ENCODE measurements around the gene COX4I1.
"Not testable (repeated sequence)": the region's sequence is repeated elsewhere in the genome, so short reads cannot be mapped to it uniquely, and the experiment has no call there.

The COX4I1 gene

GRCh38 chr16:85803570-85803969 is 4.1 kb downstream of the COX4I1 start:
- in situ Hi-C loops (cut with MboI; ENCODE audit: low sequenced_read_pairs, unreplicated experiment) = loop anchor here (25.0 kb wide), 1 partner anchor 709 kb away; the partner anchor contains the start of gene FOXF1
- no peak for DNase-seq (ENCODE audit: low spot score)
- no peak for TF ChIP-seq CTCF (IDR thresholded peaks at IDR 0.05; ENCODE audit: borderline replicate concordance, control extremely low read depth, extremely low read depth, insufficient read depth, missing control alignments)

- no peak for DNase-seq (ENCODE audit: low spot score)
- TF ChIP-seq CTCF (IDR thresholded peaks at IDR 0.05; ENCODE audit: borderline replicate concordance, control extremely low read depth, extremely low read depth, insufficient read depth, missing control alignments) = no peak
- in situ Hi-C loops (cut with MboI; ENCODE audit: low sequenced_read_pairs, unreplicated experiment) = loop anchor here (25.0 kb wide), 1 partner anchor 707 kb away; the partner anchor contains the start of gene FOXF1
Measured at GRCh38 chr16:85805442-85806045, 6.0 kb downstream of the COX4I1 start.

- DNase-seq (ENCODE audit: low spot score) = no peak
- in situ Hi-C loops (cut with MboI; ENCODE audit: low sequenced_read_pairs, unreplicated experiment) = loop anchor here (25.0 kb wide), 1 partner anchor 706 kb away; the partner anchor contains the start of gene FOXF1
- no peak for TF ChIP-seq CTCF (IDR thresholded peaks at IDR 0.05; ENCODE audit: borderline replicate concordance, control extremely low read depth, extremely low read depth, insufficient read depth, missing control alignments)
Measured at GRCh38 chr16:85806539-85806938, 7.0 kb downstream of the COX4I1 start.

GRCh38 chr16:85807340-85807739 is 7.8 kb downstream of the COX4I1 start:
- in situ Hi-C loops (cut with MboI; ENCODE audit: low sequenced_read_pairs, unreplicated experiment) = loop anchor here (25.0 kb wide), 1 partner anchor 705 kb away; the partner anchor contains the start of gene FOXF1
- DNase-seq (ENCODE audit: low spot score) = not testable (repeated sequence)

- DNase-seq (ENCODE audit: low spot score) = not testable (repeated sequence)
- in situ Hi-C loops (cut with MboI; ENCODE audit: low sequenced_read_pairs, unreplicated experiment) = loop anchor here (25.0 kb wide), 1 partner anchor 704 kb away; the partner anchor contains the start of gene FOXF1
Measured at GRCh38 chr16:85808104-85808503, 8.6 kb downstream of the COX4I1 start.

GRCh38 chr16:85808926-85809325 is 9.4 kb downstream of the COX4I1 start:
- in situ Hi-C loops (cut with MboI; ENCODE audit: low sequenced_read_pairs, unreplicated experiment) = loop anchor here (25.0 kb wide), 1 partner anchor 703 kb away; the partner anchor contains the start of gene FOXF1
- DNase-seq (ENCODE audit: low spot score) = no peak
- TF ChIP-seq CTCF (IDR thresholded peaks at IDR 0.05; ENCODE audit: borderline replicate concordance, control extremely low read depth, extremely low read depth, insufficient read depth, missing control alignments) = no peak

- in situ Hi-C loops (cut with MboI; ENCODE audit: low sequenced_read_pairs, unreplicated experiment) = loop anchor here (25.0 kb wide), 1 partner anchor 703 kb away; the partner anchor contains the start of gene FOXF1
- no peak for DNase-seq (ENCODE audit: low spot score)
- TF ChIP-seq CTCF (IDR thresholded peaks at IDR 0.05; ENCODE audit: borderline replicate concordance, control extremely low read depth, extremely low read depth, insufficient read depth, missing control alignments) = no peak
Measured at GRCh38 chr16:85809645-85810044, 10.2 kb downstream of the COX4I1 start.

All from GM13976 (cell line).